Endodermal cell (in vitro differentiated cells): ENCODE results near the gene CNTN4. TPM values are rescaled to one million over a fixed set of nuclear protein-coding genes. Genes with fewer than 3 reads are reported as not detected.

Experiments
- DNase-seq: peaks from one replicate; pipeline ENCODE4 v3.0.0-alpha.2; 2017
- H3K27ac ChIP-seq: 2 replicates; pipeline ENCODE4 v1.5.1; 2013; ENCODE audit warnings: mild to moderate bottlenecking, low read depth, low read length, moderate library complexity
- H3K27me3 ChIP-seq: 2 replicates; pipeline ENCODE4 v1.6.1; 2013; ENCODE audit warnings: mild to moderate bottlenecking, low read length, moderate library complexity; ENCODE audit not compliant: insufficient read depth, control insufficient read depth, poor library complexity, severe bottlenecking
- H3K36me3 ChIP-seq: 2 replicates; pipeline ENCODE4 v1.7.0; 2013; ENCODE audit warnings: mild to moderate bottlenecking, low read length, moderate library complexity; ENCODE audit not compliant: control insufficient read depth, insufficient read depth
- H3K4me1 ChIP-seq: one replicate; pipeline ENCODE4 v1.7.0; 2013; ENCODE audit warnings: low read length; ENCODE audit not compliant: control insufficient read depth, insufficient read depth
- H3K4me3 ChIP-seq: 2 replicates; pipeline ENCODE4 v1.5.1; 2013; ENCODE audit warnings: mild to moderate bottlenecking, low read length, moderate library complexity
- H3K9ac ChIP-seq: 2 replicates; pipeline ENCODE4 v1.6.1; 2013; ENCODE audit warnings: mild to moderate bottlenecking, low read length, moderate library complexity; ENCODE audit not compliant: poor library complexity, severe bottlenecking; ENCODE audit errors: extremely low read depth
- H3K9me3 ChIP-seq: 2 replicates; pipeline ENCODE4 v1.6.1; 2013; ENCODE audit warnings: mild to moderate bottlenecking, low read length, moderate library complexity; ENCODE audit not compliant: control insufficient read depth
- H3K27ac Mint-ChIP-seq: 2 replicates; pipeline ENCODE4 v1.8.0; 2020; ENCODE audit warnings: mixed read lengths
- H3K27me3 Mint-ChIP-seq: 2 replicates; pipeline ENCODE4 v1.8.0; 2021; ENCODE audit warnings: mild to moderate bottlenecking, mixed read lengths; ENCODE audit not compliant: insufficient read depth
- H3K36me3 Mint-ChIP-seq: 2 replicates; pipeline ENCODE4 v1.8.0; 2020; ENCODE audit warnings: low read depth, mixed read lengths
- H3K4me1 Mint-ChIP-seq: 2 replicates; pipeline ENCODE4 v1.8.0; 2020; ENCODE audit warnings: mixed read lengths
- H3K4me3 Mint-ChIP-seq: 2 replicates; pipeline ENCODE4 v1.8.0; 2020; ENCODE audit warnings: mild to moderate bottlenecking, moderate library complexity, mixed read lengths
- H3K9me3 Mint-ChIP-seq: 2 replicates; pipeline ENCODE4 v1.8.0; 2020; ENCODE audit warnings: mild to moderate bottlenecking, mixed read lengths
- CTCF ChIP-seq: fragments of 200-600 bp; sonication (generic); conservative IDR thresholded peaks from 2 replicates; pipeline ENCODE4 v1.5.0; 2021; ENCODE audit warnings: antibody characterized with exemption, mild to moderate bottlenecking
- WGBS, 2 experiments: methylation state at CpG; one replicate each; pipeline versions ENCODE4 v1.1.5 to v1.1.7; 2013; ENCODE audit warnings: missing lambda C conversion rate in 2 of 2, mixed read lengths in 1 of 2; ENCODE audit not compliant: insufficient coverage in 1 of 2, insufficient read length in 1 of 2; 5-methylcytosine and 5-hydroxymethylcytosine counted together
- total RNA-seq, 2 donors: library from RNA; stranded (reverse); fragmentation: NEBNext Ultra II Directional in 1 of 2; extraction: Animal tissue kit (Norgen Biotek cat#: 25700) in 1 of 2; gene quantifications; 2 replicates in 1 of 2; 3 replicates in 1 of 2; pipeline ENCODE4 v1.2.1, GENCODE V29; 2021

The CNTN4 gene
- total RNA-seq, 2 donors from 2014 or later: 10.8 to 11.1 TPM

- Histone ChIP-seq H3K4me1 (no peaks in the 10 kb centered on the region), H3K36me3 (no peaks in the 10 kb centered on the region), H3K27ac (no peak overlapping the region), H3K27me3 (no peaks in the 10 kb centered on the region), H3K4me3 (no peak overlapping the region), H3K9ac (no peak overlapping the region), H3K9me3 (peaks cover 10% of the 10 kb centered on the region)
- no peak overlapping the region for H3K27ac Mint-ChIP-seq
- WGBS, 2 experiments: 80 to 86% methylated on average over 1 to 2 of the region's 2 CpGs
- no peaks in the 10 kb centered on the region for H3K27me3 Mint-ChIP-seq
- no peaks in the 10 kb centered on the region for H3K4me1 Mint-ChIP-seq
- H3K4me3 Mint-ChIP-seq: no peak overlapping the region
- H3K9me3 Mint-ChIP-seq: peaks cover 14% of the 10 kb centered on the region
- TF ChIP-seq CTCF: no peak
- DNase-seq: no peak
- peaks cover 2% of the 10 kb centered on the region for H3K36me3 Mint-ChIP-seq
These were observed 546.3 kb downstream of the CNTN4 start for GRCh38 chr3:2645001-2645400.

- WGBS, 2 experiments: 84 to 91% methylated on average over 2 to 3 of the region's 3 CpGs
- no peaks in the 10 kb centered on the region for H3K4me1 ChIP-seq
- H3K9me3 Mint-ChIP-seq: peaks cover 14% of the 10 kb centered on the region
- no peak overlapping the region for H3K9ac ChIP-seq
- no peak overlapping the region for H3K4me3 ChIP-seq
- H3K27ac ChIP-seq: no peak overlapping the region
- H3K4me1 Mint-ChIP-seq: peaks cover 15% of the 10 kb centered on the region
- no peak for DNase-seq
- no peaks in the 10 kb centered on the region for H3K36me3 ChIP-seq
- H3K9me3 ChIP-seq: peaks cover 10% of the 10 kb centered on the region
- no peaks in the 10 kb centered on the region for H3K27me3 Mint-ChIP-seq
- H3K27ac Mint-ChIP-seq: no peak overlapping the region
- H3K4me3 Mint-ChIP-seq: no peak overlapping the region
- no peak for TF ChIP-seq CTCF
- no peaks in the 10 kb centered on the region for H3K27me3 ChIP-seq
- peaks cover 2% of the 10 kb centered on the region for H3K36me3 Mint-ChIP-seq
These were observed 552.1 kb downstream of the CNTN4 start for GRCh38 chr3:2650746-2651145.

- no peaks in the 10 kb centered on the region for H3K36me3 ChIP-seq
- peaks cover 14% of the 10 kb centered on the region for H3K9me3 Mint-ChIP-seq
- no peaks in the 10 kb centered on the region for H3K4me1 ChIP-seq
- no peak overlapping the region for H3K4me3 ChIP-seq
- no peak overlapping the region for H3K9ac ChIP-seq
- H3K27ac Mint-ChIP-seq: no peak overlapping the region
- H3K27me3 ChIP-seq: no peaks in the 10 kb centered on the region
- H3K27ac ChIP-seq: no peak overlapping the region
- DNase-seq: peak; percentile 86
- peaks cover 2% of the 10 kb centered on the region for H3K36me3 Mint-ChIP-seq
- H3K27me3 Mint-ChIP-seq: no peaks in the 10 kb centered on the region
- H3K4me3 Mint-ChIP-seq: no peak overlapping the region
- H3K9me3 ChIP-seq: peaks cover 10% of the 10 kb centered on the region
- WGBS, 2 experiments: 67 to 96% methylated on average over 1 to 2 of the region's 2 CpGs
- TF ChIP-seq CTCF: no peak
- peaks cover 28% of the 10 kb centered on the region for H3K4me1 Mint-ChIP-seq
These were observed 553.7 kb downstream of the CNTN4 start for GRCh38 chr3:2652386-2652785.
